ENCODE data around the gene SLAMF1. TPM values are rescaled to one million over a fixed set of nuclear protein-coding genes. Genes with fewer than 3 reads are reported as not detected.
"Not testable (repeated sequence)": the region's sequence is repeated elsewhere in the genome, so short reads cannot be mapped to it uniquely, and the experiment has no call there.

SLAMF1 gene
- total RNA-seq, 2 experiments from 2014 or later, result 39.8 to 41.6 TPM

DNA sequence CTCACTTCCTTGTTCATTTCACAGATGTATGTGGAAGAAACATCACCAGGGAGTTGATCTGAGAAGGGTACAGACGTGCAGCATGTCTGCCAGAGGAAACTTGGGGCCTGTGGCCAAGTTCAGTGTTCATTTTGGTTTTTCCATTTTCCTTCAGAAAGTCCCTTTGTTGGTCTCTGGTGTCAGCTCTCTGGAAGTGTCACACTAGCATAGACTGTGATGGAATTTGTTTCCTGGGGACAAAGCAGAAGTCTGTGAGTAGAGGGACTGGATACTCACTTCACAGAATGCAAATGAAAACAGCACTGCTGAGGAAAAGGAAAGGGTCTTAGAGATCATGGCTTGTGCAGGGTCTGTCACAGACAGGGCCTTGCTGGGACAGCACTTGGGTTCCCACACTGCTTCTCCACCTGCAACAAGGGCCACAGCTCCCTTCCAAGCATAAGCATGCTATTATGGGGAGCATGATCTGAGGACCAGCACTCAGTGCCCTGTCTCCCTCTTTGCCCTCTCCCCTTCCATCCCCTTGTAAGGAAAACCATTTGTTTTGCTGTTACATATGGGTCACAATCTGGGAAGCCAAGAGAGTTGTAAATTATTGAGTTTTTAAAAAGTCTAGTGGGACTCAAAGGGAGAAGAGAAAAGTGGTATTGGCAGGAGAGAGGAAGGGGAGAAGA, 36.1 kb downstream of the SLAMF1 start:
- Mint-ChIP-seq H3K4me1 (peaks cover 38% of the 10 kb centered on the region), H3K36me3 (peaks cover 35% of the 10 kb centered on the region), H3K27me3 (no peaks in the 10 kb centered on the region), H3K9me3 (no peaks in the 10 kb centered on the region), H3K4me3 (no peak overlapping the region), H3K27ac (peak overlapping the region; percentile 57)
- no peak for DNase-seq

DNA sequence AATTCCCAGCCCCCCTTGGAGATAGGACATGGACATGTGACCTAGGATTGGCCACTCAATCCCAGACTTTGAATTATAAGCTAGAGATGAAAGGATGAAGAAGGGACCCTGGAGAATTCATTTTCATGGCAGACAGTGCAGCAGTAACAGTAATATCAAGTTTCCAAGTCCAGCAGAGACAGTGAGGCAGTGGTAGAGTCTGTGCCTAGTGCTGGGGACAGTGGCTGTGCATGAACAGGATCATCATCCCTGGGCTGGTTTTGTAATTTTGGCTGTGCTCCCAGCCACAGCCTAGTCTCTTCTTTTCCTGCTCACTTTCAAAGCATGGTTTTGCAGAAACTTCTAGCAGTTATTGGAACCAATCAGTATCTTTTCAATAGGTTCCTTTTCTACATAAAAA, 37.9 kb downstream of the SLAMF1 start:
- Mint-ChIP-seq H3K9me3 (peaks cover 10% of the 10 kb centered on the region), H3K27me3 (no peaks in the 10 kb centered on the region), H3K27ac (no peak overlapping the region), H3K4me1 (peaks cover 46% of the 10 kb centered on the region), H3K4me3 (no peak overlapping the region), H3K36me3 (peaks cover 37% of the 10 kb centered on the region)
- DNase-seq, result no peak

- H3K27me3 Mint-ChIP-seq, result no peaks in the 10 kb centered on the region
- DNase-seq, result no peak
- peaks cover 33% of the 10 kb centered on the region for H3K36me3 Mint-ChIP-seq
- no peak overlapping the region for H3K4me3 Mint-ChIP-seq
- H3K4me1 Mint-ChIP-seq, result peaks cover 43% of the 10 kb centered on the region
- H3K27ac Mint-ChIP-seq, result no peak overlapping the region
- peaks cover 12% of the 10 kb centered on the region for H3K9me3 Mint-ChIP-seq
These were observed 38.3 kb downstream of the SLAMF1 start for GRCh38 chr1:160608514-160608913.

DNA sequence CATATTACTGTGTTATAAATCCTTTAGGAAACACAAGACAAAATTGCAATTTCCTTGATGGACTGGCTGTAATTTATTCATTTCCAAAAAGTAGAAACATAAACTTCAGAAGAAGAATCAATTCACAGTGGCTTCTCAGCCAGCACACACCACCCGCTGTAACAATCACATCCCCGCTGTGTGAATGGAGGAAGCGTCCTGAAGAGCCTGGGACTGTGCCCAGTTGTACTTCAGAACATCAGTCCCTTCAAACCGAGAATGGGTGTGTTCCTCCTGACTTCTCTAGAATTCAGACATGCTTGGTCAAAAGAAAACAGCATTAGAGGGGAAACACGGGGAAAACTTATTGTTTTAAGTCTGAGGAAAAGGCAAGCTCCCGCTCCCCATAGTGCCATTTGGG, 38.8 kb downstream of the SLAMF1 start:
- H3K4me3 Mint-ChIP-seq, result no peak overlapping the region
- peaks cover 43% of the 10 kb centered on the region for H3K4me1 Mint-ChIP-seq
- H3K27me3 Mint-ChIP-seq, result no peaks in the 10 kb centered on the region
- peaks cover 14% of the 10 kb centered on the region for H3K9me3 Mint-ChIP-seq
- peaks cover 32% of the 10 kb centered on the region for H3K36me3 Mint-ChIP-seq
- no peak for DNase-seq
- H3K27ac Mint-ChIP-seq, result peak overlapping the region; percentile 57

- H3K27ac Mint-ChIP-seq, result peak overlapping the region; percentile 88
- H3K4me3 Mint-ChIP-seq, result no peak overlapping the region
- peaks cover 34% of the 10 kb centered on the region for H3K36me3 Mint-ChIP-seq
- no peak for DNase-seq
- H3K4me1 Mint-ChIP-seq, result peaks cover 43% of the 10 kb centered on the region
- no peaks in the 10 kb centered on the region for H3K27me3 Mint-ChIP-seq
- H3K9me3 Mint-ChIP-seq, result peaks cover 17% of the 10 kb centered on the region
These were observed 39.2 kb downstream of the SLAMF1 start for GRCh38 chr1:160607672-160608032.

GRCh38 chr1:160607011-160607671, 39.7 kb downstream of the SLAMF1 start:
- H3K36me3 Mint-ChIP-seq, result peaks cover 32% of the 10 kb centered on the region
- H3K4me3 Mint-ChIP-seq, result peak overlapping the region; percentile 20

GRCh38 chr1:160606611-160607010, 40.2 kb downstream of the SLAMF1 start:
- Mint-ChIP-seq H3K4me1 (peaks cover 43% of the 10 kb centered on the region), H3K4me3 (peak overlapping the region; percentile 20)

More at GRCh38 chr1:160607011-160607671, 39.7 kb downstream of the SLAMF1 start:
- Mint-ChIP-seq H3K27me3 (no peaks in the 10 kb centered on the region), H3K27ac (peak overlapping the region; percentile 88), H3K4me1 (peaks cover 43% of the 10 kb centered on the region), H3K9me3 (peaks cover 20% of the 10 kb centered on the region)
- DNase-seq, result peak; percentile 52

DNA sequence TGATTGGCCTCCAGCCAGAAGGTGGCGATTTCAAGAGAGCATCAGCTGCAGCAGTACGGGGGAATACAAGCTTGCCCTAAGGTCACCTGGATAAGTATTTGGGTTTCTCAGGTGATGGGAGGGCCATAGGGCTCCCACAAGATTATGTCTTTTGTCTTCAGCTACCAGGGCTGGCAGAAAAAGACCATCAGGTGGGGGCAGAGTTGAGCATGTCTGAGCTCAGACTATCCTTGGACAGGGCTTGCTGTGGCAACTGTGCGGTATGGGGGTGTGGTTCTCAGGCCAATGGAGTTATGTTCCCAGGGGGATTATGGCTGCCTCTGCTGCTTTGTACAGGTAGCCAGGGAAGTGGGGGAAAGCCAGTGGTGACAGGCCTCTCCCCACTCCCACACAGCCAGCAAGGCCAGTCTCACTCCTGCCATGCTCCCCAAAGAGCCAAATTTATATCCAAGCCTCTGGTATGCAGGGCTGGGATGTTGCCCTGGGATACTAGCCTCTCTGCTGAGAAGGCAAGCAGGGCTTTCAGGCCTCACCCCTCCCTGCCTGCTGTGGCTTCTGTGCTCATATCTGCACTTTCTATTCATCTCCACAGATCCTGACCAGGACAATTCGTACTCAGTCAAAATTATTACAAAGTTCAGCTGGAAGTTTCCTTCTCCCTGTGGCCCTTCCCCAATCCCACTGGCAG, 40.9 kb downstream of the SLAMF1 start:
- Mint-ChIP-seq H3K4me3 (no peak overlapping the region), H3K4me1 (peaks cover 38% of the 10 kb centered on the region), H3K36me3 (peaks cover 38% of the 10 kb centered on the region), H3K27me3 (no peaks in the 10 kb centered on the region), H3K9me3 (peaks cover 32% of the 10 kb centered on the region), H3K27ac (peak overlapping the region; percentile 88)
- DNase-seq, result no peak

More at GRCh38 chr1:160606611-160607010, 40.2 kb downstream of the SLAMF1 start:
- Mint-ChIP-seq H3K27me3 (no peaks in the 10 kb centered on the region), H3K9me3 (peaks cover 26% of the 10 kb centered on the region), H3K27ac (peak overlapping the region; percentile 88), H3K36me3 (peaks cover 37% of the 10 kb centered on the region)
- DNase-seq, result no peak

GRCh38 chr1:160605205-160605604, 41.6 kb downstream of the SLAMF1 start:
- Mint-ChIP-seq H3K4me3 (no peak overlapping the region), H3K27me3 (no peaks in the 10 kb centered on the region), H3K4me1 (peaks cover 33% of the 10 kb centered on the region), H3K36me3 (peaks cover 39% of the 10 kb centered on the region), H3K9me3 (peaks cover 36% of the 10 kb centered on the region), H3K27ac (peak overlapping the region; percentile 52)
- DNase-seq, result no peak

DNA sequence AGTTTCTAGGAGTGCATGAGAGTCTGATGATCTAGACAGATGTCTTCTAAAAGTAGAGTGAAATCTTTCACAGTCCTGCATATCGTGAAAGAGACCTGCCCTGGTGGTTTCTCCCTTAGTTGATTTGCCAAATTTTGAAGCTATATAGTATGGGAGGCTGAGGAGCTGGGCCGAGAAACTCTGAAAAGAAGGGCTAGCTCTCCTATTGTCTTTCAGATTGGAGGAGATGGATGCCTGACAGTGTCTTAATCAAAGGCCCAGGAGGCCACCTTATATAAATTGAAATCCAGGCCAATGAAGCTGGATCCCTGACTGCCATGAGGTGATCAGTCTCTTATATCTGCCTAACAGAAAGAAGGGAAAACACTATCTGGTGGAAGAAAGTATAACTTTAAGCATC, 49.1 kb downstream of the SLAMF1 start:
- Mint-ChIP-seq H3K27ac (no peak overlapping the region), H3K4me1 (peaks cover 8% of the 10 kb centered on the region), H3K36me3 (peaks cover 26% of the 10 kb centered on the region), H3K27me3 (peaks cover 3% of the 10 kb centered on the region), H3K9me3 (peaks cover 39% of the 10 kb centered on the region), H3K4me3 (no peak overlapping the region)
- no peak for DNase-seq

- Mint-ChIP-seq H3K4me3 (no peak overlapping the region), H3K27me3 (peaks cover 3% of the 10 kb centered on the region), H3K9me3 (peaks cover 37% of the 10 kb centered on the region), H3K27ac (no peak overlapping the region), H3K4me1 (peaks cover 8% of the 10 kb centered on the region), H3K36me3 (peaks cover 25% of the 10 kb centered on the region)
- DNase-seq, result no peak
These were observed 49.8 kb downstream of the SLAMF1 start for GRCh38 chr1:160597051-160597450.

DNA sequence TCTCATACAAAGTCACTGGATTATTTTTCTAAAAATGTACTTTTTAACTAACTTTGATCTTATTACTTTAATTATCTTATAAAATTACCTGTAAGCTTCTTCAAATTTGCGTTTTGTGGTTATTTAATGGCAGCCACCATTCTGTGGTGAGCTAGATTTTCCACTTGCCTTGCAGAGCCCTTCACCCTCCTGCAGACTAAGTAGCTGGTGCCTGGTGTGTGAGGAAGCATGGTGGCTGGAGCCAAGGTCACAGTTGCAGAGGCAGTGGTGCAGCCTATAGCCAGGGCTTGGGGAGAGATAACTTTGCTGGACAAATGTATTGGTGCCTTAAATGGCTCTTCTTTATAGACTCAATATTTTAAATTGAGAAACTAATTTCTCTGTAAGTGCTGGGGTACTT, 56.4 kb downstream of the SLAMF1 start:
- Mint-ChIP-seq H3K27ac (no peak overlapping the region), H3K36me3 (peaks cover 9% of the 10 kb centered on the region), H3K4me3 (no peak overlapping the region), H3K9me3 (peaks cover 23% of the 10 kb centered on the region), H3K27me3 (peaks cover 3% of the 10 kb centered on the region), H3K4me1 (peaks cover 13% of the 10 kb centered on the region)
- DNase-seq, result no peak

DNA sequence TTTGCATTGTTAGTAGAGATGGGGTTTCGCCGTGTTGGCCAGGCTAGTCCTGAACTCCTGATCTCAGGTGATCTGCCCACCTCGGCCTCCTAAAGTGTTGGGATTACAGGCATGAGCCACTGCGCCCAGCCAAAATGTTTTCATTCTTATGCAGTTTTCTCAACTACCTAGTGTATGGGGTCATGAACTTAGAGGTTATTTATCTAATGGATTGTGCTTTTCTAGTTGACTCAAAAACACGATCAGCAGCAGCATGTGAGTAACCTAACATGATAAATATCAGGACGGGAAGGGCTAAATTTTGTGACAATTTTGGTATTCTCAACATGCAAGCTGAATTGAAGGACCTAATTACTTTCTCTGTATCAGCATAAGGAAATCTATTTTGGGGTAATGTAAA, 58.4 kb downstream of the SLAMF1 start:
- H3K27ac Mint-ChIP-seq, result no peak overlapping the region

GRCh38 chr1:160584784-160585183, 62.1 kb downstream of the SLAMF1 start:
- Mint-ChIP-seq H3K9me3 (peaks cover 19% of the 10 kb centered on the region), H3K27ac (no peak overlapping the region), H3K27me3 (no peaks in the 10 kb centered on the region), H3K4me1 (peaks cover 40% of the 10 kb centered on the region), H3K4me3 (no peak overlapping the region), H3K36me3 (peaks cover 24% of the 10 kb centered on the region)
- DNase-seq, result no peak

More for the DNA sequence above, 58.4 kb downstream of the SLAMF1 start:
- peaks cover 11% of the 10 kb centered on the region for H3K9me3 Mint-ChIP-seq
- no peak overlapping the region for H3K4me3 Mint-ChIP-seq
- H3K27me3 Mint-ChIP-seq, result no peaks in the 10 kb centered on the region
- H3K36me3 Mint-ChIP-seq, result peaks cover 13% of the 10 kb centered on the region
- no peak for DNase-seq
- H3K4me1 Mint-ChIP-seq, result peaks cover 19% of the 10 kb centered on the region

- not testable (repeated sequence) for H3K4me3 Mint-ChIP-seq, H3K27me3 Mint-ChIP-seq, DNase-seq, H3K27ac Mint-ChIP-seq
- peaks cover 24% of the 10 kb centered on the region for H3K36me3 Mint-ChIP-seq
- peaks cover 19% of the 10 kb centered on the region for H3K9me3 Mint-ChIP-seq
- H3K4me1 Mint-ChIP-seq, result peaks cover 55% of the 10 kb centered on the region
These were observed 63.9 kb downstream of the SLAMF1 start for GRCh38 chr1:160582976-160583375.

Measured in activated naive CD8-positive, alpha-beta T cell treated with anti-CD3 and anti-CD28 coated beads for 36 hours (primary cell).